Astrocyte of the spinal cord (primary cell): Measurements from ENCODE around the gene PNKD.

Source experiments
- DNase-seq: peaks from one replicate; pipeline ENCODE4 v3.0.0; 2011; ENCODE audit warnings: low read depth, low spot score
- H3K4me3 ChIP-seq: 2 replicates; pipeline ENCODE4 v1.5.1; 2011; ENCODE audit warnings: low read depth, mild to moderate bottlenecking, low read length, moderate library complexity
- CTCF ChIP-seq: IDR thresholded peaks from 2 replicates; pipeline ENCODE4 v1.5.1; 2012; ENCODE audit warnings: low read depth, mild to moderate bottlenecking, low read length, inconsistent platforms
- in situ Hi-C: cut with HindIII; loops from 2 replicates; pipeline ENCODE4 v1.10.0; 2017; ENCODE audit warnings: low sequenced_read_pairs

Gene PNKD

GRCh38 chr2:218389333-218390150 is 119.2 kb downstream of the PNKD start:
- no peak overlapping the region for H3K4me3 ChIP-seq
- no peak for DNase-seq
- in situ Hi-C loops = no loop called here
- TF ChIP-seq CTCF = no peak

- no peak for DNase-seq
- H3K4me3 ChIP-seq = no peak overlapping the region
- TF ChIP-seq CTCF = no peak
- in situ Hi-C loops = no loop called here
These were observed 120.9 kb downstream of the PNKD start for GRCh38 chr2:218391202-218391601.

GRCh38 chr2:218392459-218392858 is 122.1 kb downstream of the PNKD start:
- no peak for TF ChIP-seq CTCF
- DNase-seq = no peak
- in situ Hi-C loops = no loop called here
- no peak overlapping the region for H3K4me3 ChIP-seq

GRCh38 chr2:218392891-218393462 is 122.7 kb downstream of the PNKD start:
- in situ Hi-C loops = no loop called here

GRCh38 chr2:218393750-218394290 is 123.5 kb downstream of the PNKD start:
- DNase-seq = no peak
- in situ Hi-C loops = no loop called here
- H3K4me3 ChIP-seq = no peak overlapping the region
- TF ChIP-seq CTCF = no peak

More at GRCh38 chr2:218392891-218393462, 122.7 kb downstream of the PNKD start:
- no peak for TF ChIP-seq CTCF
- DNase-seq = no peak
- H3K4me3 ChIP-seq = no peak overlapping the region

GRCh38 chr2:218394298-218395089 is 124.2 kb downstream of the PNKD start:
- TF ChIP-seq CTCF = no peak
- H3K4me3 ChIP-seq = no peak overlapping the region
- DNase-seq = no peak
- in situ Hi-C loops = no loop called here
